Smooth muscle cell (in vitro differentiated cells): Measurements from ENCODE around the gene ZNF701. TPM values are rescaled to one million over a fixed set of nuclear protein-coding genes. Genes with fewer than 3 reads are reported as not detected.
"Not testable (repeated sequence)": the region's sequence is repeated elsewhere in the genome, so short reads cannot be mapped to it uniquely, and the experiment has no call there.

Experiments used
- DNase-seq: peaks from one replicate; lab custom pipeline; 2025; ENCODE audit not compliant: unreplicated experiment; lab: John Stamatoyannopoulos, UW
- H2AFZ ChIP-seq: fragments of 200-600 bp; sonication (generic); 2 replicates; pipeline ENCODE4 v1.6.0; 2016; ENCODE audit warnings: antibody characterized with exemption, low read depth, mild to moderate bottlenecking
- H3F3A ChIP-seq: fragments of 200-600 bp; sonication (generic); 2 replicates; pipeline ENCODE4 v1.6.0; 2017; ENCODE audit warnings: antibody characterized with exemption, low read depth
- H3K27ac ChIP-seq: fragments of 200-600 bp; sonication (generic); 2 replicates; pipeline ENCODE4 v1.5.1; 2016; ENCODE audit warnings: low read depth, mild to moderate bottlenecking
- H3K27me3 ChIP-seq: fragments of 200-600 bp; sonication (generic); 2 replicates; pipeline ENCODE4 v1.6.1; 2016; ENCODE audit warnings: low read depth, mild to moderate bottlenecking
- H3K36me3 ChIP-seq: fragments of 200-600 bp; sonication (generic); 2 replicates; pipeline ENCODE4 v1.5.1; 2016; ENCODE audit warnings: low read depth
- H3K4me1 ChIP-seq: fragments of 200-600 bp; sonication (generic); 2 replicates; pipeline ENCODE4 v1.5.1; 2016; ENCODE audit warnings: low read depth
- H3K4me2 ChIP-seq: fragments of 200-600 bp; sonication (generic); 2 replicates; pipeline ENCODE4 v1.6.0; 2016; ENCODE audit warnings: mild to moderate bottlenecking
- H3K4me3 ChIP-seq: fragments of 200-600 bp; sonication (generic); 2 replicates; pipeline ENCODE4 v1.5.1; 2016; ENCODE audit warnings: mild to moderate bottlenecking
- H3K79me2 ChIP-seq: fragments of 200-600 bp; sonication (generic); 2 replicates; pipeline ENCODE4 v1.6.0; 2016; ENCODE audit warnings: low read depth, mild to moderate bottlenecking
- H3K9ac ChIP-seq: fragments of 200-600 bp; sonication (generic); 2 replicates; pipeline ENCODE4 v1.6.0; 2016; ENCODE audit warnings: low read depth
- H3K9me3 ChIP-seq: fragments of 200-600 bp; sonication (generic); replicated peaks from 2 replicates; pipeline ENCODE4 v1.5.1; 2016; ENCODE audit warnings: low read depth
- H4K20me1 ChIP-seq: fragments of 200-600 bp; sonication (generic); 2 replicates; pipeline ENCODE4 v1.6.0; 2016; ENCODE audit warnings: low read depth
- WGBS: methylation state at CpG from one replicate; pipeline ENCODE4 v1.1.7; 2016; ENCODE audit warnings: low lambda C conversion rate; 5-methylcytosine and 5-hydroxymethylcytosine counted together
- polyA plus RNA-seq: library from polyadenylated mRNA; unstranded; fragments of >200 nt; fragmentation: Nextera tagmentation; extraction: Ambion mirVana; gene quantifications from 2 replicates; pipeline ENCODE4 v1.2.1, GENCODE V29; 2016
- total RNA-seq: library from RNA; depleted of rRNA; stranded (reverse); fragments of >200 nt; gene quantifications from 2 replicates; pipeline ENCODE4 v1.2.3, GENCODE V29; 2014
- TF ChIP-seq, protein P1 (sequence below): fragments of 200-600 bp; sonication (generic); IDR thresholded peaks from 2 replicates; pipeline ENCODE4 v1.5.1; 2017; ENCODE audit warnings: borderline replicate concordance, mild to moderate bottlenecking, antibody characterized with exemption; ENCODE audit not compliant: insufficient read depth, poor library complexity, severe bottlenecking

ZNF701 gene
- total and polyA plus RNA-seq, 2 experiments from 2014 or later: 5.5 to 10.0 TPM

DNA sequence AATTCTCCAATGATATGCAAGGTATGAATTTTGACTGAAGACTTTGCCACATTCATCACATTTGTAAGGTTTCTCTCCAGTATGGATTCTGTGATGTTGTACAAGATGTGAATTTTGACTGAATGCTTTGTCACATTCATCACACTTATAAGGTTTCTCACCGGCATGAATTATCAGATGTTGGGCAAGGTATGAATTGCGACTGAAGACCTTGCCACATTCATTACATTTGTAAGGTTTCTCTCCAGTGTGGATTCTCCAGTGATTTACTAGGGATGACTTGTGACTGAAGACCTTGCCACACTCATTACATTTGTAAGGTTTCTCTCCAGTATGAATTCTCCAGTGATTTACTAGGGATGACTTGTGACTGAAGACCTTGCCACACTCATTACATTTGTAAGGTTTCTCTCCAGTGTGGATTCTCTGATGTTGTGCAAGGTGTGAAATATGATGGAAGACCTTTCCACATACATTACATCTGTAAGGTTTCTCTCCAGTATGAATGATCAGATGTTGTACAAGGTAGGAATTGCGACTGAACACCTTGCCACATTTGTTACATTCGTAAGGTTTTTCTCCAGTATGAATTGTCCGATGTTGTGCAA, 43.3 kb downstream of the ZNF701 start:
- Histone ChIP-seq H3K4me1 (no peaks in the 10 kb centered on the region), H3K9me3 (peaks cover 25% of the 10 kb centered on the region), H3K27ac (no peak overlapping the region), H3K4me3 (no peak overlapping the region), H3K4me2 (no peak overlapping the region), H3K36me3 (peaks cover 41% of the 10 kb centered on the region), H3K27me3 (no peaks in the 10 kb centered on the region), H2AFZ (no peak overlapping the region), H3K9ac (no peak overlapping the region), H3F3A (no peaks in the 10 kb centered on the region), H3K79me2 (peaks cover 70% of the 10 kb centered on the region), H4K20me1 (peaks cover 8% of the 10 kb centered on the region)
- no peak for DNase-seq
- TF ChIP-seq, protein P1, sequence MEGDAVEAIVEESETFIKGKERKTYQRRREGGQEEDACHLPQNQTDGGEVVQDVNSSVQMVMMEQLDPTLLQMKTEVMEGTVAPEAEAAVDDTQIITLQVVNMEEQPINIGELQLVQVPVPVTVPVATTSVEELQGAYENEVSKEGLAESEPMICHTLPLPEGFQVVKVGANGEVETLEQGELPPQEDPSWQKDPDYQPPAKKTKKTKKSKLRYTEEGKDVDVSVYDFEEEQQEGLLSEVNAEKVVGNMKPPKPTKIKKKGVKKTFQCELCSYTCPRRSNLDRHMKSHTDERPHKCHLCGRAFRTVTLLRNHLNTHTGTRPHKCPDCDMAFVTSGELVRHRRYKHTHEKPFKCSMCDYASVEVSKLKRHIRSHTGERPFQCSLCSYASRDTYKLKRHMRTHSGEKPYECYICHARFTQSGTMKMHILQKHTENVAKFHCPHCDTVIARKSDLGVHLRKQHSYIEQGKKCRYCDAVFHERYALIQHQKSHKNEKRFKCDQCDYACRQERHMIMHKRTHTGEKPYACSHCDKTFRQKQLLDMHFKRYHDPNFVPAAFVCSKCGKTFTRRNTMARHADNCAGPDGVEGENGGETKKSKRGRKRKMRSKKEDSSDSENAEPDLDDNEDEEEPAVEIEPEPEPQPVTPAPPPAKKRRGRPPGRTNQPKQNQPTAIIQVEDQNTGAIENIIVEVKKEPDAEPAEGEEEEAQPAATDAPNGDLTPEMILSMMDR: no peak
- WGBS: 97% methylated on average over 5 of the region's 5 CpGs

DNA sequence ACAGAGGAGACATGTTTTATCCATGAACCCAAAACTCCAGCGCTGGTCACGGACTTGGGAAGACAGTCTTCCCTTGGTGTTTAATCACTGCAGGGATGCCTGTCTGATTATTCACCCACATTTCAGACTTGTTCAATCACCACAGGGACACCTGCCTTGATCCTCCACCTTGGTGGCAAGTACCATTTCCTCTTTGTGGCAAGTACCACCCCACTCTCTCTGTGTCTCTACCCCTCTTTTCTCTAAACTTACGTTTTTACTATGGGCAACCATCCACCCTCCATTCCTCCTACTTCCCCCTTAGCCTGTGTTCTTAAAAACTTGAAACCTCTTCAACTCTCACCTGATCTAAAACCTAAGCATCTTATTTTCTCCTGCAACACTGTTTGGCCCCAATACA, 51.3 kb downstream of the ZNF701 start:
- Histone ChIP-seq H3K9me3 (no peaks in the 10 kb centered on the region), H3K4me2 (no peak overlapping the region), H3K9ac (no peak overlapping the region), H3F3A (no peaks in the 10 kb centered on the region), H3K4me3 (no peak overlapping the region), H3K27me3 (no peaks in the 10 kb centered on the region), H3K79me2 (peaks cover 26% of the 10 kb centered on the region), H4K20me1 (peaks cover 59% of the 10 kb centered on the region), H3K4me1 (no peaks in the 10 kb centered on the region), H3K36me3 (peaks cover 18% of the 10 kb centered on the region), H2AFZ (no peak overlapping the region), H3K27ac (no peak overlapping the region)
- 92% methylated on average over 3 of the region's 3 CpGs for WGBS
- no peak for DNase-seq
- TF ChIP-seq, protein P1: no peak

DNA sequence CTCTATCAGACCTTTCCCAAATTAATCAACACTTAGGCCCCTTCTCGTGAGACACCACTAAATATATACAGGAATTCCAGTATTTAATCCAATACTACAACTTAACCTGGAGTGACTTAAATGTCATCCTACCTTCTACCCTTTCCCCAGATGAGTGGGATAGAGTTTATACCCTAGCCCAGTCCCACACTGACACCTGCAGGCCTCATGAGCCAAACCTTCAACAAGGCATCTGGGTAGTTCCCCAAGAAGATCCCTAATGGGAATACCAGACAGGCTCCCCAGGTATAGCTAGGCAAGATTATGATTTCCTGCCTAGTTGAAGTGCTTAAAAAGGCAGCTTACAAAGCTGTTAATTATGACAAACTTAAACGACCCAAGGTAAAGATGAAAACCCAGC, 52.2 kb downstream of the ZNF701 start:
- TF ChIP-seq, protein P1: no peak
- Histone ChIP-seq H3K27me3 (no peaks in the 10 kb centered on the region), H4K20me1 (peaks cover 67% of the 10 kb centered on the region), H3K36me3 (peaks cover 11% of the 10 kb centered on the region), H3F3A (no peaks in the 10 kb centered on the region), H3K4me2 (no peak overlapping the region), H3K27ac (no peak overlapping the region), H3K79me2 (peaks cover 18% of the 10 kb centered on the region), H3K9me3 (no peaks in the 10 kb centered on the region), H3K4me3 (no peak overlapping the region), H3K9ac (no peak overlapping the region), H2AFZ (no peak overlapping the region), H3K4me1 (no peaks in the 10 kb centered on the region)
- DNase-seq: no peak
- 94% methylated on average over 2 of the region's 2 CpGs for WGBS

DNA sequence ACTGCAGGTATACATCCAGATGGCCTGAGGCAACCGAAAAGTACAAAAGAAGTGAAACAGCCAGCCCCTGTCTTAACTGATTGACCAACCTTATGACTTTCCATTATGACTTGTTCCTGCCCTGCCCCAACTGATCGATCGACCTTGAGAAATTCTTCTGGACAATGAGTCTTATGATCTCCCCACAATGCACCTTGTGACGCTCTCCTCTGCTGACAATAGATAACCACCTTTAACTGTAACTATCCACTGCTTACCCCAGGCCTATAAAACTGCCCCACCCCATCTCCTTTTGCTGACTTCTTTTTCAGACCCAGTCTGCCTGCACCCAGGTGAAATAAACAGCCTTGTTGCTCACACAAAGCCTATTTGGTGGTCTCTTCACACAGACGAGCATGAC, 56.8 kb downstream of the ZNF701 start:
- WGBS: 93% methylated on average over 5 of the region's 5 CpGs

DNA sequence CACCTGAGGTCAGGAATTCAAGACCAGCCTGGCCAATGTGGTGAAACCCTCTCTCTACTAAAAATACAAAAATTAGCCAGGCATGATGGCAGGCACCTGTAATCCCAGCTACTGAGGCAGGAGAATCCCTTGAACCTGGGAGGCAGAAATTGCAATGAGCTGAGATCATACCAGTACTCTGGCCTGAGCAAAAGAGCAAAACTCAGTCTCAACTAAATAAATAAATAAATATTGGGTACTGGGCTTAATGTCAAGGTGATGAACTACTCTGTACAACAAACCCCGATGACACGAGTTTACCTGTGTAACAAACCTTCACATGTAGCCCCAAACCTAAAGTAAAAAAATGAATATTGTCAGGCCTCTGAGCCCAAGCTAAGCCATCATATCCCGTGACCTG, 57.4 kb downstream of the ZNF701 start:
- H3K27ac ChIP-seq: peak overlapping the region; percentile 5
- peaks cover 48% of the 10 kb centered on the region for H4K20me1 ChIP-seq
- not testable (repeated sequence) for H3F3A ChIP-seq, H3K4me3 ChIP-seq, H3K27me3 ChIP-seq, H3K9me3 ChIP-seq, H3K9ac ChIP-seq, H2AFZ ChIP-seq, H3K4me2 ChIP-seq, DNase-seq, H3K36me3 ChIP-seq, H3K4me1 ChIP-seq
- H3K79me2 ChIP-seq: peaks cover 12% of the 10 kb centered on the region
- WGBS: 92% methylated on average over 3 of the region's 3 CpGs

More for the DNA sequence above, 56.8 kb downstream of the ZNF701 start:
- TF ChIP-seq, protein P1: no peak
- Histone ChIP-seq H3K4me2 (no peak overlapping the region), H3K27ac (peak overlapping the region; percentile 5), H4K20me1 (peaks cover 53% of the 10 kb centered on the region), H3K79me2 (peaks cover 12% of the 10 kb centered on the region), H3K4me1 (no peaks in the 10 kb centered on the region), H2AFZ (no peak overlapping the region), H3K9me3 (no peaks in the 10 kb centered on the region), H3K4me3 (no peak overlapping the region), H3K27me3 (no peaks in the 10 kb centered on the region), H3K9ac (no peak overlapping the region), H3F3A (no peaks in the 10 kb centered on the region), H3K36me3 (peaks cover 7% of the 10 kb centered on the region)
- DNase-seq: no peak
